WERI-Rb-1 (cell line): ENCODE measurements around the gene RELN.

Source experiments
- DNase-seq: peaks from one replicate; pipeline ENCODE4 v3.0.0-alpha.2; 2020
- H3K27ac ChIP-seq: fragments of 250-450 bp; sonication (Bioruptor Pico); 2 replicates; pipeline ENCODE4 v1.5.1; 2020; ENCODE audit warnings: mild to moderate bottlenecking, moderate library complexity
- H3K27me3 ChIP-seq: fragments of 250-450 bp; sonication (Bioruptor Pico); 2 replicates; pipeline ENCODE4 v1.5.1; 2021; ENCODE audit warnings: mild to moderate bottlenecking, low read depth, moderate library complexity; ENCODE audit not compliant: insufficient read depth, severe bottlenecking
- H3K36me3 ChIP-seq: fragments of 250-450 bp; sonication (Bioruptor Pico); 2 replicates; pipeline ENCODE4 v1.5.1; 2020; ENCODE audit warnings: mild to moderate bottlenecking, moderate library complexity
- H3K4me3 ChIP-seq: 2 replicates; pipeline ENCODE4 v1.5.1; 2011; ENCODE audit warnings: low read depth, mild to moderate bottlenecking, control low read depth, low read length
- H3K9me3 ChIP-seq: fragments of 250-450 bp; sonication (Bioruptor Pico); 2 replicates; pipeline ENCODE4 v1.5.1; 2021; ENCODE audit warnings: mild to moderate bottlenecking, moderate library complexity; ENCODE audit not compliant: severe bottlenecking
- CTCF ChIP-seq: IDR thresholded peaks from 2 replicates; pipeline ENCODE4 v1.5.1; 2011; ENCODE audit warnings: low read depth, mild to moderate bottlenecking, control low read depth, inconsistent platforms, low read length

Gene RELN

DNA sequence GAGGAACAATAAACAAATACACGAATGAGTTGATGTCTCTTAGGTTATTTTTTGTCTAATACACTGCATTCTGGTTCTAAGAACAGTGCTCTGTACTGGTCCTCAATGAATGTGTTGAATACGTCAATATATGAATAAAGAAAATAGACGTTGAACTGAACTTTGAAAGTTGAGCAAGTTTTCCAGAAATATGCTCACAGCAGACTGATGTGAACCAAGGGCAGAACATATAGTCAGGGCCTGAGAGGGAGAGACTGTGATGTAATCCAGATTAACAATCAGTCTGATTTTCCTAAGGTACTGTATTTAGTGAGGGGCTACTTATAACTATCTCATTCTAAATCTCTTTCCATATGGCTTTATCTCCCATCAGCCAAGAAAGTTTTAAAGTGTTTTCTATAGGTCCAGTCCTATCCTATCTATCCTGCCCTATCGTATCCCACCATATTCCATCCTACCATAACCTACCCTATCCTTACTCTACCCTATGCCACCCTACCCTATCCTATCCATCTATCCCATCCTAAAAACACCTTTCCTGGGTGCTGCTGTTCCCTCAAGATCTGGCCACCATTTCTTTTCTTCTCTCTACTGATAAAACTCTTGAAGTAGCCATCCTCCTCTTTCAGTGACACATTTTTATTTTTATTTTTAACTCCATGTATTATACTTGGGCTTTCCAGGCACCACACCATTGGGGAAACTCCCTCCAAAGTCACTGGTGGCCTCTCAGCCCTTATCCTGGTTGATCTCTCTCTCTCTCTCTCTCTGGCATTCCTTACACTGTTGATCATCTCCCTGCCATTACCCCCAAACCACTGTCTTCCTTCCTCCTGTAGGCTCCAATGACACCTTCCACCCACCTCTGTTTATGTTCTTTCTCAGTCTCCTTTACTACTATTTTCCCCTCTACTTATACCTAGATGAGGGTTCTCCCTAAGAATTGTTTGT, 331.1 kb downstream of the RELN start:
- no peaks in the 10 kb centered on the region for H3K36me3 ChIP-seq
- H3K27me3 ChIP-seq, result no peaks in the 10 kb centered on the region
- H3K27ac ChIP-seq, result no peak overlapping the region
- H3K4me3 ChIP-seq, result no peak overlapping the region
- no peak for DNase-seq
- no peaks in the 10 kb centered on the region for H3K9me3 ChIP-seq
- no peak for TF ChIP-seq CTCF

- Histone ChIP-seq H3K27ac (no peak overlapping the region), H3K4me3 (no peak overlapping the region), H3K36me3 (no peaks in the 10 kb centered on the region), H3K27me3 (no peaks in the 10 kb centered on the region), H3K9me3 (no peaks in the 10 kb centered on the region)
- DNase-seq, result no peak
- no peak for TF ChIP-seq CTCF
These were observed 332.0 kb downstream of the RELN start for GRCh38 chr7:103657474-103657894.

DNA sequence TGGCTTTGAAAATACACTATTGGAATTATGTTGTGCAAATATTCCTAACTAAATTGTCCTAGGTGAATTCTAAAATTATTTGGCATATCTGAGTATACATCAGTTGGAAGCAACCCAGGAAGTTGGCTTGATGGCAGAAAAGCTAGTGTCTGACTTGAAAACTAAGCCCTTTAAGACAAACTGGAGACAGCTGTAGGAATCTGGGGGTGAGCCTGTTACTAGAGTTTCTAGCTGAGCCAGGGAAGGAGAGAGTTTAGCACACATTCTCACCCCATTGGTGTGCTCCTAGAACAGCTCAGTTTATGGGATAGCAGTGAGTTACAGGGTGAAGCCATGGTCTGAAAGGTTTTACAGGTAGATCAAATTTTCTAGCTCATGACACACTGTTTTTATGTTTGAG, 333.2 kb downstream of the RELN start:
- no peak for DNase-seq
- Histone ChIP-seq H3K36me3 (no peaks in the 10 kb centered on the region), H3K9me3 (no peaks in the 10 kb centered on the region), H3K27ac (no peak overlapping the region), H3K27me3 (no peaks in the 10 kb centered on the region), H3K4me3 (no peak overlapping the region)
- no peak for TF ChIP-seq CTCF

- no peak for TF ChIP-seq CTCF
- no peaks in the 10 kb centered on the region for H3K9me3 ChIP-seq
- no peaks in the 10 kb centered on the region for H3K36me3 ChIP-seq
- DNase-seq, result no peak
- H3K27me3 ChIP-seq, result no peaks in the 10 kb centered on the region
- no peak overlapping the region for H3K4me3 ChIP-seq
- no peak overlapping the region for H3K27ac ChIP-seq
These were observed 337.7 kb downstream of the RELN start for GRCh38 chr7:103651593-103652377.

DNA sequence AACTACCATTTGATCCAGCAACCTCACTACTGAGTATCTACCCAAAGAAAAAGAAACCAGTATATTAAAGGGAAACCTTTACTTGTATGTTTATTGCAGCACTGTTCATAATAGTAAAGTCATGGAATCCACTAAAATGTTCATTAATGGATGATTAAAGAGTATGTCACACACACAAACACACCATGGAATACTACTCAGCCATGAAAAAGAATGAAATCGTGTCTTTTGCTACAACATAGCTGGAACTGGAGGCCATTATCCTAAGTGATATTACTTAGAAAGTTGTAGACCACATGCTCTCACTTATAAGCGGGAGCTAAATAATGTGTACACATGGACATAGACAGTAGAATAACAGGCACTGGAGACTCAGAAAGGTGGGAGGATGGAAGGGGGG, 340.4 kb downstream of the RELN start:
- Histone ChIP-seq H3K36me3 (no peaks in the 10 kb centered on the region), H3K27ac (no peak overlapping the region), H3K4me3 (no peak overlapping the region), H3K27me3 (no peaks in the 10 kb centered on the region), H3K9me3 (peaks cover 3% of the 10 kb centered on the region)
- TF ChIP-seq CTCF, result no peak
- no peak for DNase-seq
